ENCODE results near the gene LPP.

DNA sequence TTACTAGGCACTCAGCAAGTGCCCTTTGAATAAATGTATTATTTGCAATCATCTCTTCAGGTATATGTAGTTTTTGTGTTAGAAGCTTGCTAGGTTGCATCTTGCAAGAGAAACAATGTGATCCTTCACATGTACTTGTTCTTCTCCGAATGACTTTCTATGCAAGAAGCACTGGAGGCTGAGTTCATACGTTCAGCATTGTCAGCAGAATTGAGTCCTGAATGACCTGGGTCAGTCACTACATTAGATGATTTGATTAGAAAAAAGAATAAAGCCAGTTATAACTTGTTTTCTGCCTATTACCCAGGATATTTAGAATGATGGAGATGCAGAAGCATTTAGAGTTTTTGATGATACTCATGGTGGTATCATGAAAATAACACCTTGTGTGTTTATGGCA, 538.7 kb downstream of the LPP start:
- TF ChIP-seq, protein P1, sequence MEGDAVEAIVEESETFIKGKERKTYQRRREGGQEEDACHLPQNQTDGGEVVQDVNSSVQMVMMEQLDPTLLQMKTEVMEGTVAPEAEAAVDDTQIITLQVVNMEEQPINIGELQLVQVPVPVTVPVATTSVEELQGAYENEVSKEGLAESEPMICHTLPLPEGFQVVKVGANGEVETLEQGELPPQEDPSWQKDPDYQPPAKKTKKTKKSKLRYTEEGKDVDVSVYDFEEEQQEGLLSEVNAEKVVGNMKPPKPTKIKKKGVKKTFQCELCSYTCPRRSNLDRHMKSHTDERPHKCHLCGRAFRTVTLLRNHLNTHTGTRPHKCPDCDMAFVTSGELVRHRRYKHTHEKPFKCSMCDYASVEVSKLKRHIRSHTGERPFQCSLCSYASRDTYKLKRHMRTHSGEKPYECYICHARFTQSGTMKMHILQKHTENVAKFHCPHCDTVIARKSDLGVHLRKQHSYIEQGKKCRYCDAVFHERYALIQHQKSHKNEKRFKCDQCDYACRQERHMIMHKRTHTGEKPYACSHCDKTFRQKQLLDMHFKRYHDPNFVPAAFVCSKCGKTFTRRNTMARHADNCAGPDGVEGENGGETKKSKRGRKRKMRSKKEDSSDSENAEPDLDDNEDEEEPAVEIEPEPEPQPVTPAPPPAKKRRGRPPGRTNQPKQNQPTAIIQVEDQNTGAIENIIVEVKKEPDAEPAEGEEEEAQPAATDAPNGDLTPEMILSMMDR (IDR thresholded peaks at IDR 0.05; ENCODE audit: low read depth, low read length, poor library complexity, severe bottlenecking), result no peak
- TF ChIP-seq EZH2phosphoT487 (IDR thresholded peaks at IDR 0.05; ENCODE audit: borderline replicate concordance, low read length), result no peak
